ENCODE results near the gene SORCS1. TPM values are rescaled to one million over a fixed set of nuclear protein-coding genes. Genes with fewer than 3 reads are reported as not detected.

SORCS1 gene
- total and polyA plus RNA-seq, 5 donors: 1.2 to 4.5 (median 3.0) TPM

DNA sequence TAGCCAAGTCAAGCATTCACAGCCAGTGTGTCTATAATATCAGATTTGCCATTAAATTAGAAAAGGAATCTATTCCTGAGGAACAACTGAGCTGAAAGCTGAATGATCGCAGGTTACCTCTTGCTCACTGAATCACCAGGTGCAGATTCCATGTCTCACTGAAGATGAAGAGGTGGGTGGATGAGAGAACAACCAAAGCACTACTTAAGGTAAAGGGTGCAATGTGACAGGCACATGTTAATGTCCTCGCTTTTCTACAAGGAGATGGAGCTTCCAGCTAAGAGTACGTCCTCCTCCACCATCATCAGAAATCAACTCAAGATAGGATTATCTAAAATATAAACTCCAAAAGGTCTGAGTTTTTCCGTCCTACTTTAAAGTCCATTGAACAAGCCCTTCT is 4.6 kb downstream of the SORCS1 start:
- no peaks in the 10 kb centered on the region for H3K27me3 ChIP-seq (ENCODE audit: control insufficient read depth, insufficient read depth)
- no peak overlapping the region for H3K4me3 ChIP-seq (ENCODE audit: low read length)
- H3K27ac ChIP-seq (ENCODE audit: low read length): no peak overlapping the region
- no peaks in the 10 kb centered on the region for H3K9me3 ChIP-seq (ENCODE audit: control insufficient read depth, low read length)
- 71% methylated on average over 4 of the region's 4 CpGs for WGBS
- ATAC-seq: no peak
- DNase-seq: no peak
- intact Hi-C loops (cut with DNase I): no loop called here
- no peaks in the 10 kb centered on the region for H3K4me1 ChIP-seq (ENCODE audit: control insufficient read depth, insufficient read depth, low read length)

DNA sequence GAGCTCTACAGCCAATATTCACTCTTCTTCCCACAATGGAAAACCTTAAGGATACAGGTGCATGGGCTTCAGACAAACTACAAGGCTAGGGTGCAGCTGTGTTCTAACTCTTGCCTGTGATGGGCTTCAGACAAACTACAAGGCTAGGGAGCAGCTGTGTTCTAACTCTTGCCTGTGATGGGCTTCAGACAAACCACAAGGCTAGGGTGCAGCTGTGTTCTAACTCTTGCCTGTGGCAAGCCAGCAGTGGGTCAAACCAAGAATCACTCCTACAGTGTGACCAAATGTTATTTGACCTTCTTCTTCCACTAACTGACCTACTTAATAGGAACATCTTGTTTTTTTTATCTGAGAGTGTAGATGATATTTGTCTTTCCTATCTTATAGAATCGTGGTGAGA is 7.4 kb downstream of the SORCS1 start:
- WGBS: 65% methylated on average over 1 of the region's 1 CpG
- H3K27me3 ChIP-seq (ENCODE audit: control insufficient read depth, insufficient read depth): no peaks in the 10 kb centered on the region
- no peak for DNase-seq
- H3K27ac ChIP-seq (ENCODE audit: low read length): no peak overlapping the region
- no peak for ATAC-seq
- H3K4me1 ChIP-seq (ENCODE audit: control insufficient read depth, insufficient read depth, low read length): no peaks in the 10 kb centered on the region
- intact Hi-C loops (cut with DNase I): no loop called here
- H3K9me3 ChIP-seq (ENCODE audit: control insufficient read depth, low read length): no peaks in the 10 kb centered on the region
- no peak overlapping the region for H3K4me3 ChIP-seq (ENCODE audit: low read length)

DNA sequence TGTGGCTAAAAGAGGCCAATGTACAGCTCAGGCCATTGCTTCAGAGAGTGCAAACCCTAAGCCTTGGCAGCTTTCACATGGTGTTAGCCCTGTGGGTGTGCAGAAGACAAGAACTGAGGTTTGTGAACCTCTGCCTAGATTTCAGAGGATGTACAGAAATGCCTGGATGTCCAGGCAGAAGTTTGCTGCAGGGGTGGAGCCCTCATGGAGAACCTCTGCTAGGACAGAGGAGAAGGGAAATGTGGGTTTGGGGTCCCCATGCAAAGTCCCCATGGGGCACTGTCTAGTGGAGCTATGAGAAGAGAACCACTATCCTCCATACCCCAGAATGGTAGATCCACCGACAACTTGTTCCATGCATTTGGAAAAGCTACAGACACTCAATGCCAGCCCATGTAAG is 12.4 kb downstream of the SORCS1 start:
- WGBS: 89% methylated on average over 1 of the region's 1 CpG
- H3K27me3 ChIP-seq (ENCODE audit: control insufficient read depth, insufficient read depth): no peaks in the 10 kb centered on the region
- no peaks in the 10 kb centered on the region for H3K4me1 ChIP-seq (ENCODE audit: control insufficient read depth, insufficient read depth, low read length)
- H3K4me3 ChIP-seq (ENCODE audit: low read length): no peak overlapping the region
- H3K9me3 ChIP-seq (ENCODE audit: control insufficient read depth, low read length): no peaks in the 10 kb centered on the region
- DNase-seq: no peak
- no peak for ATAC-seq
- intact Hi-C loops (cut with DNase I): no loop called here
- no peak overlapping the region for H3K27ac ChIP-seq (ENCODE audit: low read length)

DNA sequence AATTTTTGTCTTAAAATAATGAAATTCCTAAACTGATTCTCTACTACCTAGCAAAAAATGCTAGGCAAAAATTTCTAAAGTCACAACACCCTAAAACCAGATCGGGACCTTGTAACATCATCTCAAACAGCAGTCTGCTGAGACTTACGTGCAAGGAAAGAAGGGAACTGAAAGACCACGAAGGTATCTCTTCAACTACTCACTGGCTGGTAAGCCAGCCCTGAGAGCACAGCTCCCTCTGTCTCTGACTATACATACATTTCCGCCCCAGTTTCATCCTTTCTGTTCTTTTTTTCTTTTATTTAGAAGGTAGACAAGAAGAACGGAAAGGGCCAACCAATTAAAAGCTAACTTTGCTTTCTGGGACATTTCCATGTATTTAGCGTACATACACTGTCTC is 15.6 kb downstream of the SORCS1 start:
- H3K9me3 ChIP-seq (ENCODE audit: control insufficient read depth, low read length): no peaks in the 10 kb centered on the region
- DNase-seq (no peak), ATAC-seq (no peak)
- 83% methylated on average over 6 of the region's 6 CpGs for WGBS
- H3K4me3 ChIP-seq (ENCODE audit: low read length): no peak overlapping the region
- intact Hi-C loops (cut with DNase I): loop anchor here in 1 of 4 donors (10.0 kb wide), 1 partner anchor 434 kb away; no protein-coding TSS in a partner anchor
- H3K27me3 ChIP-seq (ENCODE audit: control insufficient read depth, insufficient read depth): no peaks in the 10 kb centered on the region
- H3K4me1 ChIP-seq (ENCODE audit: control insufficient read depth, insufficient read depth, low read length): no peaks in the 10 kb centered on the region
- no peak overlapping the region for H3K27ac ChIP-seq (ENCODE audit: low read length)

DNA sequence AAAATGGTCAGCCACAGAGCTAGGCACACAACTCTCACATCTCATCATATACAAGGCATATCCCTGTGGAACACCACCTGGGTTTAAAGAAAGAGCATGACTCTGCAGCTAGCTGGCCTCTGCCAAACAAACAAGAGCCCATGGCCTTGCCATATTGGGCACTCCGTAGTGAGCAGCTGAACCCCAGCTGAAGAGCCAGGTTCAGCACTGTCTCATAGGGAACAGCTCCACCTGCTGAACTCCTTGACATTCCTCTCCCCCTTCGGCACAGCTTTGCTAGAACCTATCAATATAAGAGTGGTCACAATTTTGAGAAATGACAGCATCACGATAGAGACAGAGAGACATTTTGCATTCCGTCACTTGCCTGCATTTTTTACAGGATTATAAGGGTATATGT is 20.0 kb downstream of the SORCS1 start:
- ATAC-seq: peak; percentile 31 to 48
- Histone ChIP-seq H3K27me3 (ENCODE audit: control insufficient read depth, insufficient read depth) (no peaks in the 10 kb centered on the region), H3K4me1 (ENCODE audit: control insufficient read depth, insufficient read depth, low read length) (no peaks in the 10 kb centered on the region), H3K4me3 (ENCODE audit: low read length) (no peak overlapping the region), H3K9me3 (ENCODE audit: control insufficient read depth, low read length) (no peaks in the 10 kb centered on the region), H3K27ac (ENCODE audit: low read length) (no peak overlapping the region)
- DNase-seq: no peak
- WGBS: 29% methylated on average over 4 of the region's 4 CpGs
- intact Hi-C loops (cut with DNase I): loop anchor here in 1 of 4 donors (10.0 kb wide), 1 partner anchor 430 kb away; no protein-coding TSS in a partner anchor

DNA sequence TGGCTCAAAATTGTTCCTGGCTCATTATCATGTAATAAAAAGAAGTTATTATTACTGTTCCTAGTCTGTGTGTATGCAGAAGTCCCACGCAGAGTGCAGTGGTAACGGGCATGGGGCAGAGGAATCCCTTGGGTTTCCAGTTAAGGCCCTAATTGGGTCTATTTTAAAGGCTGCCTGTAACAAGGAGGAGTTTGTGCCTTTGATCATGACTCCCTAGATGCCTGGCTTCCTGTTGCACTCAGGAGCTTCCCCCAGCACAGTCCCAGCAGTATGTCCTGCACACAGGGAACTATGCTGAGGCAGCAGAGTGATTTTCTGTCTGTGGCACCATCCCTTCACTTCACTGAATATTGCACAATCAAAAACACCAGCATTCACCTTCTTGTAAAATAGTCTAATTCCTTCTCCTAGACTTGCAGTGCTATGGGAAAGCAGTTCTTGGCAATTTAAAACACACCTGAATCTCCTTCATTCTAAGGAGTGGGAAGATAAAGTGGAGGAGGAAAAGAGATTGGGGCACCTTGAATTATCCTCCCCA is 22.9 kb downstream of the SORCS1 start:
- DNase-seq (no peak), ATAC-seq (peak in 1 of 2 donors; percentile 23)
- intact Hi-C loops (cut with DNase I): loop anchor here in 1 of 4 donors (10.0 kb wide), 1 partner anchor 427 kb away; no protein-coding TSS in a partner anchor
- Histone ChIP-seq H3K4me3 (ENCODE audit: low read length) (no peak overlapping the region), H3K9me3 (ENCODE audit: control insufficient read depth, low read length) (no peaks in the 10 kb centered on the region), H3K27ac (ENCODE audit: low read length) (no peak overlapping the region), H3K4me1 (ENCODE audit: control insufficient read depth, insufficient read depth, low read length) (no peaks in the 10 kb centered on the region), H3K27me3 (ENCODE audit: control insufficient read depth, insufficient read depth) (no peaks in the 10 kb centered on the region)
- 55% methylated on average over 2 of the region's 2 CpGs for WGBS

DNA sequence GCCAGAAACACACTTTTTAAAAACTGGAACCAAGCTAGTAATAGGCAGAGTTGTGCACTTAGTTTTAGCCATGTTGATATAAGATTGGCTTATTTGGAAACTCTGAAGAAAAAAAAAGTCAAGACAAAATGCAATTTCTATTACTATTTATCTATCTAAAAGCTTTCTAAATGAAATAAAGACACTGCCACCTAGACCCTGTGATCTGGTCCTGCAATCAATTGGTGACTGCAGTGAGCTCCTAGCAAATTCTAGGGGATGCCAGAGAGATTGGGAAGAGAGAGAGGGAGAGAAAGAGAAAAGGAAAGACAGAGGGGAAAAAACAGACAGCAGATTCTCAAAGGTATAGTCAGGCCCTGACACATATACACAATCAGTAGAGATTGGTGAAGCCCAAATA is 25.3 kb downstream of the SORCS1 start:
- Histone ChIP-seq H3K4me1 (ENCODE audit: control insufficient read depth, insufficient read depth, low read length) (no peaks in the 10 kb centered on the region), H3K4me3 (ENCODE audit: low read length) (no peak overlapping the region), H3K27me3 (ENCODE audit: control insufficient read depth, insufficient read depth) (no peaks in the 10 kb centered on the region), H3K27ac (ENCODE audit: low read length) (no peak overlapping the region), H3K9me3 (ENCODE audit: control insufficient read depth, low read length) (no peaks in the 10 kb centered on the region)
- DNase-seq (no peak), ATAC-seq (no peak)
- intact Hi-C loops (cut with DNase I): no loop called here

DNA sequence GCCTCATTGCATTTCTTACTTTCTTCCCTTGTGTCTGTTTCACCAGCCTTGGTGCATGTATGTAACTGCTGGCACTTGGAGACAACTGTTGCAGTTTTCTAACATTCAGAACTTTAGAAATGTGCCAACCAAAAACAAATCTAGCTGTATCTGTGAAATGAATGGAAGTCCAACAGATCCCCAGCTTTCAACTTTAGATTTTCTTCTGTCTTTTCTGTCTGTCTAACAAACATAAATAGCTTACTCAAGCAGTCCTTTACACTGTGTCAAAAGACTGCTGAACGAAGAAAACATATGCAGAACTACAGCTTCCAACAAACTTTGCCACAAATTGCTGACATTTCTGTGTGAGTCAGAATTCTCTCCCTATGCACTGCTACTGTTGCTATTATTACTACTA is 30.9 kb downstream of the SORCS1 start:
- no peaks in the 10 kb centered on the region for H3K9me3 ChIP-seq (ENCODE audit: control insufficient read depth, low read length)
- intact Hi-C loops (cut with DNase I): no loop called here

DNA sequence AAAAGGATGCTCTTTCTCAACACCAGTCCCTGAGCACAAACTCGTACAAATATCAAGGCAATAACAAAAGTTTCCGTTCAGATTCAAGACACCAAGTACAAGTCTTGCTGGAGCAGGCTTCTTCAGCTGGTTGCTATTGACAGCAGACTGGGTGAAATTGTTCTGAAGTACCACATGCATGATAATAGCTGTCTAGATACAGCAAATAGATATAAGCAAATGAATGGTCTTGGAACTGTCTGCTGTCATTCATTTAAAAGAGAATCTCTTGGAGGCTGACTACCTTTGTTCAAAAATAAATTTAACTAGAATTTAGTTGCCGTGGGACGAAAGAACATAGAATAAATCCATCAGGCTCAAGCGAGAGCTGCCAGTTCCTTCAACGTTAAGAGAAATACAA is 35.5 kb downstream of the SORCS1 start:
- WGBS: 81% methylated on average over 6 of the region's 6 CpGs
- DNase-seq: no peak

More for the DNA sequence above, 30.9 kb downstream of the SORCS1 start:
- no peak overlapping the region for H3K27ac ChIP-seq (ENCODE audit: low read length)
- H3K27me3 ChIP-seq (ENCODE audit: control insufficient read depth, insufficient read depth): no peaks in the 10 kb centered on the region
- ATAC-seq (no peak), DNase-seq (no peak)
- H3K4me3 ChIP-seq (ENCODE audit: low read length): no peak overlapping the region
- WGBS: 56% methylated on average over 1 of the region's 1 CpG
- no peaks in the 10 kb centered on the region for H3K4me1 ChIP-seq (ENCODE audit: control insufficient read depth, insufficient read depth, low read length)

DNA sequence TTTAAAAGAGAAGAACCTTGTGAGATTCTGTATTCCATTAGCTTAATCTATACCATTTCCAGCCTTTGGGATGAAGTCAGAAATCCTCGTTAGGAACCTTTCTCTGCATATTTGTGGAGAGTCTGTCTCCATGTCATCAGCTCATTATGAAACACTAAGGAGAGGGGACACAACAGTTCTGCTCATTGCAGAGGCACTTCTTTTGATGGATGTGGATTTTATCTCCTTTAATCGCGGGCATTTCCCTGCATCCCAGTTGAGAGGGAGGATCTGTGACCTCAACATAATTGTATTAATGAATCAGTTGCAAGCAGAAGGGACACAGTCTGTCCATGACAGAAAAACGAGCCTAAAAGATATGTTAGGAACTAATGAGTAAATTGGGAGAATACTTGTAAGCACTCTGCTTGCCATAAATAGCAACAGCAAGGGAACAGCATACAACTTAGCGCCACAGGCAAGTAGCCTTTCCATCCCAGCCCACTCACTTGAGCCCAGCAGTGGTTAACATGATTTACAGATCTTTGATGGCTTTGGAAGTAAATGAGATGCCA is 37.9 kb downstream of the SORCS1 start:
- H3K4me1 ChIP-seq (ENCODE audit: control insufficient read depth, insufficient read depth, low read length): peaks cover 2% of the 10 kb centered on the region
- no peaks in the 10 kb centered on the region for H3K27me3 ChIP-seq (ENCODE audit: control insufficient read depth, insufficient read depth)
- WGBS: 43% methylated on average over 5 of the region's 5 CpGs
- no peak for DNase-seq
- intact Hi-C loops (cut with DNase I): no loop called here
- no peak overlapping the region for H3K27ac ChIP-seq (ENCODE audit: low read length)
- ATAC-seq: no peak
- no peaks in the 10 kb centered on the region for H3K9me3 ChIP-seq (ENCODE audit: control insufficient read depth, low read length)
- no peak overlapping the region for H3K4me3 ChIP-seq (ENCODE audit: low read length)

More for the DNA sequence above, 35.5 kb downstream of the SORCS1 start:
- H3K27me3 ChIP-seq (ENCODE audit: control insufficient read depth, insufficient read depth): no peaks in the 10 kb centered on the region
- H3K4me1 ChIP-seq (ENCODE audit: control insufficient read depth, insufficient read depth, low read length): no peaks in the 10 kb centered on the region
- H3K27ac ChIP-seq (ENCODE audit: low read length): no peak overlapping the region
- ATAC-seq: no peak
- no peaks in the 10 kb centered on the region for H3K9me3 ChIP-seq (ENCODE audit: control insufficient read depth, low read length)
- H3K4me3 ChIP-seq (ENCODE audit: low read length): no peak overlapping the region
- intact Hi-C loops (cut with DNase I): no loop called here

DNA sequence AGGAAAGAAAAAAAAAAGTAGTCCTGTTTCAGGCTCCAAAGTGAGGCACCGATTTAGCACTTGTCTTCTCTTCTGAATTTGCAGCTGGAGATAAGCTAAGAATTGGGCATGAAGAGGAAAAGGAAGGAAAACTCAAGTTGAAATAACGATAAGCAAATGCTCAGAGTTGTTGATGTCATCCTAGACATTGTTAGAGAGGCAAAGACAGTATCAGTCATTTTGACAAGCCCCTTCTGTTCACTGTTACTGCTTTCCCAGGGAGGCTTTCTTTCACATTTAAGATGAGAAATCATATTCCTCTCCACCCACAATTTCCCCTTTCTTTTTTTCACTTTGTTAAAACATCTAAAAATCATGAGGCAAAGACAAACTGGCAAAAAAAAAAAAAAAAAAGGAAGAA is 41.8 kb downstream of the SORCS1 start:
- Histone ChIP-seq H3K4me1 (ENCODE audit: control insufficient read depth, insufficient read depth, low read length) (peaks cover 2% of the 10 kb centered on the region), H3K27me3 (ENCODE audit: control insufficient read depth, insufficient read depth) (no peaks in the 10 kb centered on the region), H3K27ac (ENCODE audit: low read length) (no peak overlapping the region), H3K4me3 (ENCODE audit: low read length) (no peak overlapping the region), H3K9me3 (ENCODE audit: control insufficient read depth, low read length) (no peaks in the 10 kb centered on the region)
- no peak for DNase-seq
- ATAC-seq: no peak
- 8% methylated on average over 2 of the region's 2 CpGs for WGBS
- intact Hi-C loops (cut with DNase I): no loop called here

DNA sequence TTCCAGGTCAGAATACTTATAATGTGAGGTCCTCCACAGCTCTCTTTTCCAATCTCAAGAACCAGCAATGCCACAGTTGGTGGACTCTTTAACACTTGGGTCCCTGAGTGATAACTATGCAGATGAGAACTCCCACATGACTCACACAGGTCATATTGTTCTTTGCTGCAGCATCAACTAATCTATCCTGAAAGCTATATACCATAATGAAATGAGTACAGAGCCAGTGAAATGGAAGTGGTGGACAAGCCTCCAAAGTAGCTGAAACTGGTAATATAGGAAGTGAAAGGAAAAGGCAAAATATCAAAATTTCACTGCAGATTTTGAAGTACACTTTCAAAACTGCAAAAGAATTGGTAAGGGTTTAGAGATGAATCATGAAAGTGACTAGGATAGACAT is 45.6 kb downstream of the SORCS1 start:
- intact Hi-C loops (cut with DNase I): no loop called here
- no peaks in the 10 kb centered on the region for H3K27me3 ChIP-seq (ENCODE audit: control insufficient read depth, insufficient read depth)

More for the DNA sequence above, 45.6 kb downstream of the SORCS1 start:
- no peak for ATAC-seq
- Histone ChIP-seq H3K27ac (ENCODE audit: low read length) (no peak overlapping the region), H3K4me1 (ENCODE audit: control insufficient read depth, insufficient read depth, low read length) (peaks cover 2% of the 10 kb centered on the region), H3K9me3 (ENCODE audit: control insufficient read depth, low read length) (no peaks in the 10 kb centered on the region), H3K4me3 (ENCODE audit: low read length) (no peak overlapping the region)
- no peak for DNase-seq
